Stimulated activated CD4-positive, alpha-beta T cell treated with anti-CD3 and anti-CD28 coated beads, Interleukin-1b, Interleukin-23, amount 100 ng/mL, for 24 hours (primary cell): ENCODE data around the gene TMEM14C.
A peak's percentile ranks its signal among the peaks of the same experiment; 100 is the strongest.

Experiments
- DNase-seq, 4 experiments: peaks; one replicate each; pipeline ENCODE4 v3.0.0-alpha.2; 2020; ENCODE audit warnings: low read depth in 4 of 4, low spot score in 1 of 4

The TMEM14C gene

DNA sequence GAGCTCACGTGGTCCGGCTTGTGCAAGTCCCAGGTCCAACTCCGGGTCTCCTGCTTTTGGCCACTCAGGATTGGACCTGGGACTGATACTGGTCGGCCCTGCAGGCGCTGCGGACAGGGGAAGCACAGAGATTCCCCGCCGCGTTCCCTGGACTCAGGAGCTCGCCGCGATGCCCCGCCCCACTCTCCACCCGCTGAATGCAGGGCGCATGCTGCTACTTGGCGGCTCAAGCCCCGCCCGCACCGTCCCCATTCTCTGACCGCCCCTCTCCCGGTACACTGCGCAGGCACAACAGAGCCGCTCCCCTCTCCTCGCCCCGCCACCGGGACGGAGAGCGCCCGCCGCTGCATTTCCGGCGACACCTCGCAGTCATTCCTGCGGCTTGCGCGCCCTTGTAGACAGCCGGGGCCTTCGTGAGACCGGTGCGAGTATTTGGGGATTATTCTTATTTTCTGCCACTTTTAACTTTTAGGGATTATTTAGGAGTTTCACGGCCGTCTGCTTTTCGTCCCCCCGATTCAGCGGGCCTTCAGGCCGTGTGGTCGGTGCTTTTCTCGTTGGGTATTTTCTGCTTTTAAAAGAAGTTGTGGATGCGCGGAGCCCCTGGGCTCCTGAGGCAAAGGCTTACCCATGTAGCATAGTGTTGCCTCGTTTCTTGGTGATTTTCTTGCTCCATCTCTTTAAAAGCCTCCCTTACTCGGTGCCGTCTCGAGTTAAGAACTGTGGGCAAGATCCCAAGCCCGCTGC is at the start of gene TMEM14C:
TMEM14C (plus strand) TSS at position 251 of the 747 bp plus-strand sequence. CDS start 1,544 bp downstream, outside the sequence.
- peak; percentile 66 to 91 (median 76) for DNase-seq

DNA sequence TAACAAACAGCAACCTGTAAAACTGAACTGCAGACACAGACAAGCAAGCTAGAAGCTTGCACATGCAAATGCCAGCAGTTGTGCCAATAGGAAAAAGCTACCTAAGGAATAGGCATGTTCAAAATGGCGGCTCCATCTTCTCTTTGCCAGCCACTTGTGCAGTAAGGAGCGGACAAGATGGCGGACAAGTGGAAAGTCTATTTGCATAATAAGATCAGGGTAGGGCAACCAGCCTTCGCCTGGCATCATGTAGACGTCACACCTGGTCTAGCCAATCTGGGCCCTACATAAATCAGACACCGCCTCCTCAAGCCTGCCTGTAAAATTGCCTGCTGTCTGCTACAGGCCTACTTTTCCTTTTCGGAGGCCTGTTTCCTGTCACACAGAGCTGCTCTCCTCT is 46.5 kb upstream of the TMEM14C start:
- DNase-seq = no peak

DNA sequence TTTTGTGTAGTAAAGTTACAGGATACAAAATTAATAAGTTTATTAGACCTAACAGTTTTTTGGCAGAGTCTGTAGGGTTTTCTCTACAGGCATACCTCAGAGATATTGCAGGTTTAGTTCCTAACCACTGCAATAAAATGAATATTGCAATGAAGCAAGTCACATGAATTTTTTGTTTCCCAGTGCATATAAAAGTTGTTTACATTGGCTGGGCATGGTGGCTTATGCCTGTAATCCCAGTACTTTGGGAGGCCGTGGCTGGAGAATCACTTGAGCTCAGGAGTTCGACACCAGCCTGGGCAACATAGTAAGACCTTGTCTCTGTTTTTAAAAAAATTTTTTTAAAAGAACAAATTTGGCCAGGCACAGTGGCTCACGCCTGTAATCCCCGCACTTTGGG is 44.4 kb upstream of the TMEM14C start:
- no peak for DNase-seq

DNA sequence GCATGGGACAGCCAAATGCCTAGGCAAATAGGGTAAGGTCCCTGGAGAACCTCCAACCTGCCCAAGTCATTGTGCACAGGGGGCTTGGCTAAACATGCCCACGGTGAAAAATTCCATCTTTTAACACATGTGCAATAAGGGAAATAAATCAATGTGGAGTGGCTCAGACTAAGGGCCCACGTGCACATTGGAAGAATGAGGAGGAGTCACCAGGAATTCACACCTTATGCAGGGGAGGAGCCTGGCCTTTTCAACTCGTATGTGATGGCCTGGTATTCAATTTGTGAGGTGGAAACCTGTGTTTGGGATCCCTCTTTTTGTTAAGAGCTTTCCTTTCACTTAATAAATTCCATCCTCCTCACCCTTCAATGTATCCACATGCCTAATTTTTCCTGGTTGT is 41.1 kb upstream of the TMEM14C start:
- no peak for DNase-seq

DNA sequence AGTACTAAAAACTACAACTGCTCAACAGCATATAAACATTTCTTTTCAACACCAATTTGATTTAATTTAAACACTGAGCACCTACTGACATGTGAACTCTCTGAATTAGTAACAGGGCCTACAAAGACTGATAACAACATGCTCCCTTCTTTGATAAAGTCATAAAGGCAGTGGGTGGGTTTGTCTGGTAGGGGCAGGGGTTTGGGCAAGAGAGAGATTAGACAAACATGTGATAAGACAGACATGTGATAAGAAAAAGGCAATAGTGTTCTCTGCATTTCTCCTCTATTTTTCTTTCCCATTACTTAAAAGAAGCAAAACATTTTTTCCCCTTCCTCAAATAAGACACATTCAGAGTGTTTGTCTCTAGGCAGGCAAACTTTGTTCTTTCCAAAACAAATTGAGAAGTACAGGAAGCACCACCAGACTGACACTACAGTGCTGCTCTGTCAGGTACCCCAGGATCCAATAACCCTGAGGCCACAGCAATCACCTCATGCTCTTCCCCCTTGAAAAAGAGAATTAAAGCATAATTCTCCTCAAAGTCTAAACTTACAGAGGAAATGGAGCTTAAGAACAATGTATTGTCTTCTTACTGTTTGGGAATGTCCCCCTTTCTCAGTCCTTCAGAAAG is 40.4 kb upstream of the TMEM14C start:
- DNase-seq = no peak

DNA sequence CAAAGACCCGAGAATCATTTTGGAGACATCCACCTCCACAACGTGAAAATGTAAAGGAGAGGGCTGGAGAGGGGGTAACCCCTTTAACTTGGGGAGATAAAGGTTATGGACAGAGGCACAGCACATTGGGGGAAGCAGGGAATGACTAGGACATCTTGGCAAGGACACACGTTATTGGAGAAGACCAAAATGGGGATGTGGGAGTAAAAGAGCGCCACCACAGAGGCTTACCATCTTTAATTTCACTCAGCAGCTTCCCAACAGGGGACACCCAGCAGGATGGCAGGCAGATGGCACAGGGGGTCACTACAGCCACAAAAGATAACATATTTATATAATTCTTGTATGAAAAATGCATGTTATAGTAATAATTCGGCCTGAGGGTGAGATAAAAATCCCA is 38.3 kb upstream of the TMEM14C start:
- DNase-seq = no peak

DNA sequence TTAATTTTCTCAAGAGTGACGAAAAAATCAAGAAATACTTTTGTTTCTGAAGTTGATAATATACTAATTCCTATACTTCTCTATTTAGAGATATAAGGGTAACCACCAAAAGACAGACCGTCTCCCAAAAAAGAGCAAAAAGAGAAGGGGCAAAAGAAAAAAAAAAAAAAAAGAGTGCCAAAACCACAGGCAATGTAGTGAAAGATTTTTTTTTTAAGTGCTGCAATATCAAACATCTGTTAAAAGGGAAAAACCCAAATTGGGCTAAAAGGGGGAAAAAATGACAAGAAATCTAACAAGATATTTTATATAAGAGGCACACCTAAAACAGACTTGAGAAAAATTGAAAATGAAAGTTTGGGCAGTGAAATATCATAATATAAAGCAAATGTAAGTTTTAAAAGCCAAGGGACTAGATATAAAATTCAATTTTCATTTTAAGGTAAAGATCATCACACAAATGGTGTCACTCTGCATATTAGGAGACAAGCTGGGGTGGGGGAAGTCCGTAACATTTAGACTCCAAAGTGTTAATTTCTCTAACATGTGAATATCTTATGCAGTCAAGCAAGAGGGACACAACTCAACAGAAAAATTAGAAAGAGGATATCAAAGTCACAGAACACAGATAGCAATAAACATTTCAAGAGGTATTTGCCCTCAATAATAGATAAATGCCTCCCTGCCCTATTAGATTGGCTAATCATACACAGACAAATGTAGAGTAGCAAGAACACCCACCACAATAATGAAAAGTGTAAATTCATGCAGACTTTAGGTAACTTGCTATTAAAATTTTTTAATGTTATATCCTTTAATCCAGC is 37.6 kb upstream of the TMEM14C start:
- DNase-seq = no peak

DNA sequence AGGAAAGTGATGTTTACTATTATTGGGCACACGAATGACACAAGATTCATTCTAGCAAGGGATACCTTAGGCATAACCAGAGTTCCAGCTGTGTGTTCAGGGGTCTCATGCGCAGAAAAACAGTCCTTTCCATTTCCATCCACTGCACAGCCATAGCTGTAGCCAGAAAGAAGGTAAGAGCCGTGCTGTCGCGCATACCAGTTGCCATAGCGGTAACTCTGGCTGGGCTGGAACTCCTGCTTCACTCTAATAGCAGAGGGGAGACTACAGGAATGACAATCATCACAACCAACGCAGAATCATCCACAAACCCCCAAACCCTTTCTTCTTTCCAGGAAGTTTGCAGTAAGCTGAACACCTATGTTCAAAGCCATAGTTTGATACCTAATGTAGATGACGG is 36.0 kb upstream of the TMEM14C start:
- DNase-seq = no peak

DNA sequence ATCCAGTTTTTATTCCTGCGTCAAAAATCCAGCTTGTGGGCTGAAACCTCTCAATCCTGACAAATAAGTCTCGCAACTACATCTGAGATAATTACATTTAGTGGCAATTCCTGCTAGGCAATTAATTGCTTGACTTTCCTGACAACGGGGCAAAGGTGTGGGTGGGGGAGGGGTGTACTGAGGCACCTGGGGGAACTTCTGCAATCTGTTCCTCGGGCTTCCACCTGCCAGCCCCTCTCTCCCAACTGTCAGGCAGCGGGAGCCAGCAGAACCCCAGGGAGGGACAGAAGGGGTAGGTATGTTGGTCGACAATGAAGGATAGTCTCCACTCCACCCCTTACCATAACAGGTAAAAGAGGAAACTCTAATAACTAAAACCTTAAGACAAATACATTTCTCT is 35.3 kb upstream of the TMEM14C start:
- DNase-seq = no peak

DNA sequence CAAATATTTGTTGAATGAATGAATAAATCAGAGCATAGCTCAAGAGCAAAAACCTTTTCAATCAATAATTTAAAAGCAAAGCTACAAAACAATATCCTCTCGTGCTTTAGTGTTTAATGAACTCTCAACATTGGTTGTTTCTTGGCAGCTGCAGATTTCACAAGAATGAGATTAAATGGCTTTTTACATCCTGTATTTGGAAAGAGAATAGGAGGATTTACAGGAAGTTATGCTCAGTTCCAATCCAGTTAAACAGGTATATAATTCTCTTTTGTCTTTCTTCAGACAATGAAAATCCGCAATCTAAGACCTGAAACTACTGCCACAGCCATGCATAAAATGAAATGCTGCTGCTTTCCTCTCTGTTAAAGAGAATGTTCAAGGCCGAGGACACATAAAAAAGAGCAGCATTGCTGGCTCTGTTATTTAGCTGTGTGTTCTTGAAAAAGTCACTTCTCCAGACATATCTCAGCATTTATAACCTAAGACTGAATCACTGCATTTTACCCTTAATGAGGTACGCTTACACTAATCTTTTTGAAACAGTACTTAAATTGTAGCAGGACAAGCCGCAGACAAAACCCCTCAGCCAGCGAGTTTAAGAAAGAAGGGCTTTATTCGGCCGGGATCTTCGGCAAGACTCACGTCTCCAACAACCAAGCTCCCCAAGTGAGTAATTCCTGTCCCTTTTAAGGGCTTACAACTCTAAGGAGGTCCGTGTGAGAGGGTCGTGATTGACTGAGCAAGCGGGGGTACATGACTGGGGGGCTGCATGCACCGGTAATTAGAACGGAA is 32.0 kb upstream of the TMEM14C start:
- DNase-seq = no peak

DNA sequence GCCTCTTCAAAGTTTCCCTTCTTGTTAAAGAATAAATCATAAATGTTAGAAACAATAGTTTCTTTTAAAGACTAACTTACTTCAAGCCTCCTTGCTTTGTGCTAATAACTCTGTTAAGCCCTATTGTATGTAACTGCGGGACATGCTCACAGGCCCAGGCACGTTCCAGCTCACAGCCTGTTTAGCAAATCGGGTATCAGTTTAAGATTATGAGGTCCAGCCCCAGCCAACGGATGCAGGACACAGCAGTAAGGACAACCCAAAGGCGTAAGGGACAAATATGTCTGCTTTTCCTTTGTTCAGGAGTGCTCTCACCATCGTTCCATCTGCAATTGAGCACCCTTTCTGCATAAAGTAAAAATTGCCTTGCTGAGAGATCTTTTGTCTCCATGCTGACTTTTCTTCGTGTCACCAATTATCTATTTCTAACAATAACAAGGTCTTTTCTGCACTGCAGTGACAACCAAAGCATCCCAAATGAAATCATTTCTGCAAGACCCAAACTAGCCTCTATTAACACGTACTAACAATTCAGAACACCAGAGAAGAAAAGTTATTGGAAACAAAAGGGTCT is 29.8 kb upstream of the TMEM14C start:
- DNase-seq = no peak

DNA sequence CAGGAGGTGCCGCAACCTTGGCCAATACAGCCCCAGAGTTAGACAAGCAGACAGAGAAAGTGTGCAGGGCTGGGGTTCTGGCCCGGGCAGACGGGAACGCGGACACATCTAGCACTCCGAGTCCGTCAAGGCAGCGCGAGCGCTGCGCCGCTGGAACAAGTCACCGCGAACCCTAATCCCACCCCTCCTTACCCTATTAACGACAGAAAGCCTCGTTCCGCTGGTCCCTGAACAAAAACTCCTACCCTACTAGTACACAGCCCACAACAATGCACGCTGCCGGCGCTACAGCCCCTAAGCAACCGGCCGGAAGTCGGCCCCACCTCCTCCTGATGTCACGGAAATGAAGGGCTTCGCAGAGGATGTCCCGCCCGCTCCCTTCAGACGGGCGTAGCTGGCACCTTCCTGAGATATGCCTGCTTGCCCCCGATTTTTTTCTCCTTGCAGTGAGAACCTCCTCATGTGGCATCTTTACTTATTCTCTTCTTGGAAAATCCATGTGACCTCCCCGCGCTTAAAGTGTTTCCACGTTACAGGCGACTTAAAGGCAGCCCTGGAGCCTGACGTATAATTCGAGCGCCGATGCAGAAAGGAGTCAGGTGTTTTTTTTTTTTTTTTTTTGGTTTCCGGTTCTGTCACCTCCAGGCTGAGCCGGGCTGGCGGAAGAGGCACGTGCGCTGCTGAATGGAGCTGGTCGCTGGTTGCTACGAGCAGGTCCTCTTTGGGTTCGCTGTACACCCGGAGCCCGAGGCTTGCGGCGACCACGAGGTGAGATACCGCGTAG is 28.4 kb upstream of the TMEM14C start, which contains the start of the genes C6orf52 and PAK1IP1:
C6orf52 (minus strand) TSS at position 315 of the 784 bp plus-strand sequence. CDS start 7,066 bp downstream, outside the sequence.
PAK1IP1 (plus strand) TSS at position 671 of the 784 bp plus-strand sequence; CDS start at position 685, 14 bp downstream.
- DNase-seq = peak; percentile 80 to 88 (median 84)

DNA sequence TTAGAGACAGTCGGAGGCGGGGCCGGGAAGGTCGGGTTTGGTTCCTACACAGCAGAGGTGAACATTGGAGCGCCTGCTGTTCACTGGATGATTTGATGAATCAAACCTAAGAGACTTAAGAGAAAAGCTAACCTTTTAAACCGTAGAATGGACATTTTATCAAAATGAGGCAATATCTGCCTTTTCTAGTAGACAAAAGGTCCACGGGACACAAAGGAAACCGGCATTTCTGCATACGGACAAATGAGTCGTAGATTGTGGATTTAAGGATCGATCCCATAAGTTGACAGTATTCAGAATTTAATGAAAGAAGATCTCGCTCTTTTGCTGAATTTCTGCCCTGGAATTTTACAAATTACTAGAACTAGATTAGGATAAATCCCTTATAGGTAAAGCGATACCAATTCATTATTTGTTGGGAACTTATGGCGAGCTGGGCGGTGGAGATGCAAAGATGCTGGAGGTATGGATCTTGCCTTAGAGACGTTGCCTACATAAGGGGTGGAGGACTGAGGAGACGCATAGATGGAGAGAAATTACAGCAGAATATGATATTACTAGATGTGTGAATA is 27.7 kb upstream of the TMEM14C start:
- no peak for DNase-seq

DNA sequence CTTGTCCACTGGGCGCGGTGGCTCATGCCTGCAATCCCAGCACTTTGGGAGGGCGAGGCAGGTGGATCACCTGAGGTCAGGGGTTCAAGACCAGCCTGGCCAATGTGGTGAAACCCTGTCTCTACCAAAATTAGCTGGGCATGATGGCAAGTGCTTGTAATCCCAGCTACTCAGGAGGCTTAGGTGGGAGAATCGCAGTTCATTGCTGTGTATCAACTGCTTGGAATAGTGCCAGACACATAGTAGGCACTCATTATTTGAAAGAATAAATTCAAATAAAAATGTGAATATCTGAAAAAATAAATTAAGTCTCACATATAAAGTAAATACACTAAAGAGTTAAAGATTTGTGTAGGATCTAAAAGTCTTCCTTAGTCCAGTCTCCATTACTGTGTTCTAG is 26.2 kb upstream of the TMEM14C start:
- DNase-seq = no peak

DNA sequence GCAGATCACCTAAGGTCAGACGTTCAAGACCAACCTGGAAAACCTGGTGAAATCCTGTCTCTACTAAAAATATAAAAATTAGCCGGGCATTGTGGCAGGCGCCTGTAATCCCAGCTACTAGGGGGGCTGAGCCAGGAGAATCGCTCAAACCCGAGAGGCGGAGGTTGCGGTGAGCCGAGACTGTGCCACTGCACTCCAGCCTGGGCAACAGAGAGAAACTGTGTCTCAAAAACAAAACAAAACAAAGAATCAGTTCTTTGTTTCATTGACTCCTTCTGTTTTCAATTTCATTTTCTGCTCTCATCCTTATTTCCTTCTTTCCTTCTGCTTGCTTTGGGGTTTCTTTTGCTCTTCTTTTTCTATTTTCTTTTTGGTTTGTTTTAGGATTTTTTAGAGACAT is 8.9 kb upstream of the TMEM14C start:
- DNase-seq = no peak

DNA sequence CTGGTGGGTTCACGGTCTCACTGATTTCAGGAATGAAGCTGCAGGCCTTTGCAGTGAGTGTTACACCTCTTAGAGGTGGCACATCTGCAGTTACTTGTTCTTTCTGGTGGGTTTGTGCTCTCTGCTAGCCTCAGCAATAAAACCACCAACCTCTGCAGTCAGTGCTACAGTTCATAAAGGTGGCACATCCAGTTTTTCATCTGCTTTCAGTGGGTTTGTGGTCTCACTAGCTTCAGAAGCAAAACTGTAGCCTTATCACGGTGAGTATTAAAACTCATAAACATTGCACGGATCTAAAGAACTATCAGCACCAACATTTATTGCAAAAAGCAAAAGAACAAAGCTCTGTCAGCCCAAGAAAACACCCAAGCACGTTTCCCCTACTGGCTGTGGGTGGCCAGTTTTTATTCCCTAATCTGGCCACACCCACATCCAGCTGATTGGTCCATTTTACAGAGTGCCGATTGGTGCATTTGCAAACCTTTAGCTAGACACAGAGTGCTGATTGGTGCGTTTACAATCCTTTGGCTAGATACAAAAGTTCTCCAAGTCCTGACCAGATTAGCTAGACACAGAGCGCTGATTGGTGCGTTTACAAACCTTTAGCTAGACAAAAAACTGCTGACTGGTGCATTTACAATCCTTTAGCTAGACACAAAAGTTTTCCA is 3.4 kb upstream of the TMEM14C start:
- no peak for DNase-seq

DNA sequence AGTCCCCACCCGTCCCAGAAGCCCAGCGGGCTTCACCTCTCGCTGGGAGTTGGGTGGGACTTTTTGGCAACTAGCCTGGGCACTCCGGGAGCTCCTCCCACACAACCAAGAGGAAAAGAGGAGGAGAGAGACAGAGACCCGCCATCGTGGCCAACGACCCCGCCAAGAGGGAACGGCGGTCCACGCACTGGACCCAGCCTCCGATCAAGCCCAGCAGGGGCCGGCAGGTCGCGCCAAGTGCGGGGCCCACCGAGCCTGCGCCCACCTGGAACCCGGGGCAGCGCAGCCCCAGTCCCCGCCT is 3.0 kb upstream of the TMEM14C start:
- no peak for DNase-seq

DNA sequence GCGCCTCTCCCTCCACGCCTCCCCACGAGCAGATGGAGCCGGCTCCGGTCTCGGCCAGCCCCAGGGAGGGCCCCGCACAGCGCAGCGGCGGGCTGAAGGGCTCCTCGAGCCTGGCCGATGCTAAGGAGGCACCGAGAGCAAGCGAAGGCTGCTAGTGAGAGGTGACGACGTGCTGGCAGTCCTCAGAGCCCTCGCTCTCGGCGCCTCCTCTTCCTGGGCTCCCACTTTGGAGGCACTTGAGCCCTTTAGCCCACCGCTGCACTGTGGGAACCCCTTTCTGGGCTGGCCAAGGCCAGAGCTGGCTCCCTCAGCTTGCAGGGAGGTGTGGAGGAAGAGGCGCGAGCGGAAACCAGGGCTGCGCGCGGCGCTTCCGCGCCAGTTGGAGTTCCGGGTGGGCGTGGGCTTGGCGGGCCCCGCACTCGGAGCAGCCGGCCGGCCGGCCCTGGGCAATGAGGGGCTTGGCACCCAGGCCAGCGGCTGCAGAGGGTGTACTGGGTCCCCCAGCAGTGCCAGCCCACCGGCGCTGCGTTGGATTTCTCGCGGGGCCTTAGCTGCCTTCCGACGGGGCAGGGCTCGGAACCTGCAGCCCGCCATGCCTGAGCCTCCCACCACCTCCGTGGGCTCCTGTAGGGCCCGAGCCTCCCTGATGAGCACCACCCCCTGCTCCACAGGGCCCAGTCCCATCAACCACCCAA is 2.5 kb upstream of the TMEM14C start:
- DNase-seq = peak in 1 of 4 experiments; percentile 13
